22Rv1 (cell line): ENCODE measurements around the gene C22orf15.

Source experiments
- ZFX ChIP-seq: fragments of 450-650 bp; IDR thresholded peaks from 2 replicates; pipeline ENCODE4 v1.6.1; 2017; ENCODE audit warnings: antibody characterized with exemption, borderline replicate concordance
- TF ChIP-seq, protein P1 (sequence below): fragments of 450-650 bp; IDR thresholded peaks from 2 replicates; pipeline ENCODE4 v1.5.1; 2017; ENCODE audit warnings: mild to moderate bottlenecking

DNA sequence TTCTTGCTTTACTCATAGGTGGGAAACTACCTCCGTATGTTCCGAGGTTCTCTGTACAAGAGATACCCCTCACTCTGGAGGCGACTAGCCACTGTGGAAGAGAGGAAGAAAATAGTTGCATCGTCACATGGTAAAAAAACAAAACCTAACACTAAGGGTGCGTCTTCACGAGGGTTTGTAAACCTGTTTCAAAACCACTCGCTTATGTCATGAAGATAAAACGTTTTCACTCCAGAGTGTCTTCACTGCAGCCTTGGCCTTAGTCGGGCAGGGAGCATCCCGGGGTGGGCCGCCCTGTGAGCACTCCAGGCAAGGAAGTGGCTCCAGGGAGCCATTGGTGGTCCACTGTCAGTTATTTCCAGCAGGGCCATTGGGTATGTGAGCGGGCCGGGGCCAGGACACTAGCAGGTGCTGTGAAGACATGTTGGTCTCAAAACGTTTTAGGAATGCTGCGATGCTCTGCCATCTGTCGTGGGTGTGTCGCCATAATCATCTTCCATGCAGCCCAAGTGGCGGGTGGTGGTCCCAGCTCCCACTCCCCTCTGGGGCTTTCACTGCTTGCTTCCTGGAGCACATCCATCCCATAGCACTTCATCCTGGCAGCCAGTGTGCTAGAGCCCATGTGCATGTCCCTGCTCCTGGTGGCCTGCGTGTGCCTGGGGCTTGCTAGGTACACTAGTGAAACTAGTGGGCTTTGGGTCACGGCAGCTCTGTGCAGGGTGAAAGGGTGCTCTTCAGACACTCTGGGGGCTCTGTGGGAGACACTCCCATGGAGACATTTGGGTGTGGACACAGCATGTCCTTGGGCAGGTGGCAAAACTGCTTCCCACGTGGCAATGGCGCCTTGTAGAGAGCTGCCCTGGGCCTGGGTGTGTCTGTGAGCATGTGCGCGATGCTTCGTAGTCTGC, 29.2 kb downstream of the C22orf15 start:
- TF ChIP-seq, protein P1, sequence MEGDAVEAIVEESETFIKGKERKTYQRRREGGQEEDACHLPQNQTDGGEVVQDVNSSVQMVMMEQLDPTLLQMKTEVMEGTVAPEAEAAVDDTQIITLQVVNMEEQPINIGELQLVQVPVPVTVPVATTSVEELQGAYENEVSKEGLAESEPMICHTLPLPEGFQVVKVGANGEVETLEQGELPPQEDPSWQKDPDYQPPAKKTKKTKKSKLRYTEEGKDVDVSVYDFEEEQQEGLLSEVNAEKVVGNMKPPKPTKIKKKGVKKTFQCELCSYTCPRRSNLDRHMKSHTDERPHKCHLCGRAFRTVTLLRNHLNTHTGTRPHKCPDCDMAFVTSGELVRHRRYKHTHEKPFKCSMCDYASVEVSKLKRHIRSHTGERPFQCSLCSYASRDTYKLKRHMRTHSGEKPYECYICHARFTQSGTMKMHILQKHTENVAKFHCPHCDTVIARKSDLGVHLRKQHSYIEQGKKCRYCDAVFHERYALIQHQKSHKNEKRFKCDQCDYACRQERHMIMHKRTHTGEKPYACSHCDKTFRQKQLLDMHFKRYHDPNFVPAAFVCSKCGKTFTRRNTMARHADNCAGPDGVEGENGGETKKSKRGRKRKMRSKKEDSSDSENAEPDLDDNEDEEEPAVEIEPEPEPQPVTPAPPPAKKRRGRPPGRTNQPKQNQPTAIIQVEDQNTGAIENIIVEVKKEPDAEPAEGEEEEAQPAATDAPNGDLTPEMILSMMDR = no peak
- no peak for TF ChIP-seq ZFX
